SIG-M5 (cell line): Measurements from ENCODE around the gene RBMX2.

Experiments used
- DNase-seq: peaks from one replicate; lab custom pipeline; 2025; lab: John Stamatoyannopoulos, UW

RBMX2 gene

DNA sequence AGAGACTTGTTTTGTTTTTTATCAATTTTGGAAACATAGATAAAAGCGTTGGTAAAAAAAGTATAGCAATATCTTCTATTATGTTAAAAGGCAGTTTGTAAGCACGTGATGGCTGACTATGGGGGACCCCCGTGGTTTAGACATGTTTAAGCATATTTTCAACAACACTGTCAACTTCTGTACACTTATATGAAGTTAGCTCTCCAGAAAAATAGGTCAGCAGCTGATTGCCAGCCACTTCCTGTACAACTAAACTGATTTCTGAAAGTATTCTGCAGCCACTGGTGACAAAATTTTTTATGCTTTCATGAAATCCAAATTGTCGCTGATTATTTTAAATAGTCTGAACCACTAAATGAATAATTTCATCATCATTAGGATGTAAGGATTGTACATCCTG is 45.2 kb downstream of the RBMX2 start:
- no peak for DNase-seq
